Sigmoid colon (tissue), 7 donors: ENCODE results near the gene MARS2. TPM values are rescaled to one million over a fixed set of nuclear protein-coding genes. Genes with fewer than 3 reads are reported as not detected.
"Not testable (repeated sequence)": the region's sequence is repeated elsewhere in the genome, so short reads cannot be mapped to it uniquely, and the experiment has no call there.

Source experiments
- DNase-seq: peaks from one replicate; pipeline ENCODE4 v3.0.0-alpha.2; 2019
- H3K27ac ChIP-seq, 4 donors: fragments of 200-600 bp; sonication (generic); one replicate each; pipeline ENCODE4 v1.5.1; 2016 to 2019; ENCODE audit warnings: mild to moderate bottlenecking in 1 of 4
- H3K27me3 ChIP-seq, 3 donors: fragments of 200-600 bp; sonication (generic); one replicate each; pipeline ENCODE4 v1.5.1; 2019; ENCODE audit warnings: mild to moderate bottlenecking in 1 of 3
- H3K36me3 ChIP-seq, 4 donors: fragments of 200-600 bp; sonication (generic); one replicate each; pipeline ENCODE4 v1.5.1; 2016 to 2019
- H3K4me1 ChIP-seq, 4 donors: fragments of 200-600 bp; sonication (generic); one replicate each; pipeline ENCODE4 v1.5.1; 2017 to 2019
- H3K4me3 ChIP-seq, 4 donors: fragments of 200-600 bp; sonication (generic); one replicate each; pipeline ENCODE4 v1.5.1; 2017 to 2019; ENCODE audit warnings: mild to moderate bottlenecking in 2 of 4, moderate library complexity in 1 of 4
- H3K9me3 ChIP-seq, 4 donors: fragments of 200-600 bp in 3 of 4; sonication (generic) in 3 of 4; one replicate each; pipeline versions ENCODE4 v1.5.1 to v1.6.1; 2013 to 2019
- CTCF ChIP-seq, 4 experiments: fragments of 450-650 bp in 3 of 4; fragments of 200-600 bp in 1 of 4; IDR thresholded peaks; one replicate each; pipeline ENCODE4 v1.5.1; 2016 to 2019; ENCODE audit warnings: antibody characterized with exemption in 4 of 4, mild to moderate bottlenecking in 3 of 4, moderate library complexity in 2 of 4
- EP300 ChIP-seq, 4 donors: sonication (generic); formaldehyde crosslinking; IDR thresholded peaks; one replicate each; pipeline ENCODE4 v1.6.1; 2017; ENCODE audit warnings: antibody characterized with exemption in 4 of 4
- POLR2A ChIP-seq, 2 donors: fragments of 450-650 bp; IDR thresholded peaks; one replicate each; pipeline ENCODE4 v1.6.1; 2016; ENCODE audit warnings: antibody characterized with exemption in 2 of 2, mild to moderate bottlenecking in 2 of 2, moderate library complexity in 2 of 2
- POLR2AphosphoS5 ChIP-seq, 4 donors: sonication (generic); formaldehyde crosslinking; IDR thresholded peaks; one replicate each; pipeline ENCODE4 v1.6.1; 2017; ENCODE audit warnings: antibody characterized with exemption in 4 of 4
- WGBS, 2 donors: extraction: QIAGEN DNeasy Blood & Tissue Kit; methylation state at CpG; one replicate each; pipeline ENCODE4 v1.1.7; 2013; 5-methylcytosine and 5-hydroxymethylcytosine counted together
- intact Hi-C: fragments of 100-400 bp; cut with DNase I; formaldehyde crosslinking; loops from one replicate; pipeline ENCODE4 v1.15.1; 2023
- polyA plus RNA-seq, 3 donors: library from polyadenylated mRNA; stranded (reverse); fragments of 200-250 nt; gene quantifications; one replicate each; pipeline ENCODE4 v1.2.3, GENCODE V29; 2013
- total RNA-seq, 4 donors: library from RNA; depleted of rRNA; stranded (reverse); fragments of >200 nt; gene quantifications; one replicate each; pipeline ENCODE4 v1.1.0, GENCODE V29; 2016
- donor health status: healthy with polysubstance abuse.
- donor health status: Bipolar disorder and iron deficiency.
- donor health status: healthy.

Gene MARS2
- total and polyA plus RNA-seq, 7 donors = 3.0 to 8.3 (median 5.3) TPM

GRCh38 chr2:197713271-197713670 lies 8.1 kb downstream of the MARS2 start:
- Histone ChIP-seq H3K9me3 (no peaks in the 10 kb centered on the region), H3K27me3 (no peaks in the 10 kb centered on the region), H3K27ac (no peak overlapping the region), H3K36me3 (peaks cover 0 to 5% (median 0%) of the 10 kb centered on the region in 4 donors), H3K4me3 (no peak overlapping the region), H3K4me1 (peaks cover 0 to 20% (median 7%) of the 10 kb centered on the region in 4 donors)
- DNase-seq = no peak
- 29 to 72% methylated on average over 3 of the region's 3 CpGs for WGBS, 2 donors
- no peak for TF ChIP-seq EP300 (IDR thresholded peaks at IDR 0.05)
- TF ChIP-seq POLR2A (IDR thresholded peaks at IDR 0.05) = no peak
- TF ChIP-seq CTCF (IDR thresholded peaks at IDR 0.05) = no peak
- no peak for TF ChIP-seq POLR2AphosphoS5 (IDR thresholded peaks at IDR 0.05)
- intact Hi-C loops = no loop called here

GRCh38 chr2:197717863-197718262 lies 12.7 kb downstream of the MARS2 start:
- DNase-seq = no peak
- WGBS, 2 donors = 76 to 91% methylated on average over 2 of the region's 2 CpGs
- intact Hi-C loops = no loop called here
- H3K36me3 ChIP-seq = no peaks in the 10 kb centered on the region
- no peak overlapping the region for H3K27ac ChIP-seq
- no peaks in the 10 kb centered on the region for H3K27me3 ChIP-seq
- H3K4me1 ChIP-seq = no peaks in the 10 kb centered on the region
- no peaks in the 10 kb centered on the region for H3K9me3 ChIP-seq
- no peak overlapping the region for H3K4me3 ChIP-seq
- TF ChIP-seq EP300 (IDR thresholded peaks at IDR 0.05) = no peak
- TF ChIP-seq POLR2A (IDR thresholded peaks at IDR 0.05) = no peak
- TF ChIP-seq CTCF (IDR thresholded peaks at IDR 0.05) = no peak
- no peak for TF ChIP-seq POLR2AphosphoS5 (IDR thresholded peaks at IDR 0.05)

GRCh38 chr2:197727011-197727410 lies 21.8 kb downstream of the MARS2 start:
- no peak for DNase-seq
- H3K9me3 ChIP-seq = no peaks in the 10 kb centered on the region
- intact Hi-C loops = no loop called here
- H3K27ac ChIP-seq = no peak overlapping the region
- no peaks in the 10 kb centered on the region for H3K36me3 ChIP-seq
- H3K4me1 ChIP-seq = no peaks in the 10 kb centered on the region
- H3K4me3 ChIP-seq = no peak overlapping the region
- TF ChIP-seq POLR2A (IDR thresholded peaks at IDR 0.05) = no peak
- no peak for TF ChIP-seq EP300 (IDR thresholded peaks at IDR 0.05)
- TF ChIP-seq CTCF (IDR thresholded peaks at IDR 0.05) = no peak
- TF ChIP-seq POLR2AphosphoS5 (IDR thresholded peaks at IDR 0.05) = no peak
- no peaks in the 10 kb centered on the region for H3K27me3 ChIP-seq

GRCh38 chr2:197728555-197729544 lies 23.7 kb downstream of the MARS2 start:
- DNase-seq, H3K4me1 ChIP-seq, H3K4me3 ChIP-seq, intact Hi-C loops, H3K9me3 ChIP-seq, H3K27ac ChIP-seq, H3K27me3 ChIP-seq, H3K36me3 ChIP-seq: not testable (repeated sequence)
- 90 to 92% methylated on average over 31 of the region's 32 CpGs for WGBS, 2 donors

- DNase-seq = no peak
- no peaks in the 10 kb centered on the region for H3K9me3 ChIP-seq
- intact Hi-C loops = no loop called here
- no peak overlapping the region for H3K4me3 ChIP-seq
- no peaks in the 10 kb centered on the region for H3K36me3 ChIP-seq
- TF ChIP-seq POLR2AphosphoS5 (IDR thresholded peaks at IDR 0.05) (no peak), CTCF (IDR thresholded peaks at IDR 0.05) (no peak), POLR2A (IDR thresholded peaks at IDR 0.05) (no peak), EP300 (IDR thresholded peaks at IDR 0.05) (no peak)
- no peak overlapping the region for H3K27ac ChIP-seq
- H3K4me1 ChIP-seq = no peaks in the 10 kb centered on the region
- no peaks in the 10 kb centered on the region for H3K27me3 ChIP-seq
These were observed 35.0 kb downstream of the MARS2 start for GRCh38 chr2:197740200-197740599.

Other genes with a start within 250 kb of the MARS2 start
- 100 to 1,000 TPM in 3 of 4 donors, 10 to 100 TPM in 1; 98.9 to 144 (median 114) TPM for gene HSPD1, start 205.5 kb upstream of the MARS2 start, total RNA-seq
- 100 to 1,000 TPM; 121 to 313 (median 177) TPM for gene HSPD1, start 205.5 kb upstream of the MARS2 start, polyA plus RNA-seq
- gene HSPE1, start 205.0 kb upstream of the MARS2 start, total RNA-seq = 100 to 1,000 TPM in 2 of 4 donors, 10 to 100 TPM in 2; 47.8 to 136 (median 106) TPM
- gene HSPE1, start 205.0 kb upstream of the MARS2 start, polyA plus RNA-seq = 100 to 1,000 TPM; 194 to 267 (median 217) TPM
- gene MOB4, start 189.3 kb upstream of the MARS2 start, total RNA-seq = 10 to 100 TPM; 29.1 to 50.5 (median 38.7) TPM
- gene MOB4, start 189.3 kb upstream of the MARS2 start, polyA plus RNA-seq = 10 to 100 TPM; 22.2 to 49.9 (median 40.9) TPM
- 1 to 10 TPM; 5.4 to 10.0 (median 8.5) TPM for gene RFTN2, start 29.8 kb upstream of the MARS2 start, total RNA-seq
- 1 to 10 TPM in 2 of 3 donors, under 1 TPM in 1; 0.92 to 3.6 (median 1.3) TPM for gene RFTN2, start 29.8 kb upstream of the MARS2 start, polyA plus RNA-seq
- not detected for gene BOLL, start 80.0 kb downstream of the MARS2 start, total RNA-seq
- not detected for gene BOLL, start 80.0 kb downstream of the MARS2 start, polyA plus RNA-seq
- 10 to 100 TPM; 13.6 to 20.0 (median 16.9) TPM for gene PLCL1, start 99.2 kb downstream of the MARS2 start, total RNA-seq
- gene PLCL1, start 99.2 kb downstream of the MARS2 start, polyA plus RNA-seq = 1 to 10 TPM in 2 of 3 donors, under 1 TPM in 1; 0.69 to 3.0 (median 1.2) TPM